Left ventricle myocardium superior (tissue), 1 donor: ENCODE data around the gene ACVR1C. TPM values are rescaled to one million over a fixed set of nuclear protein-coding genes. Genes with fewer than 3 reads are reported as not detected.
A peak's percentile ranks its signal among the peaks of the same experiment; 100 is the strongest.

Experiments used
- ATAC-seq: fragments of 200-7000 bp; cut with Tn5 transposase; one replicate; pipeline ENCODE4 v1.9.1; 2020; ENCODE audit warnings: mild to moderate bottlenecking, moderate library complexity
- DNase-seq: peaks from one replicate; pipeline ENCODE4 v3.0.0-alpha.2; 2020
- intact Hi-C: fragments of 100-400 bp; cut with micrococcal nuclease; formaldehyde crosslinking; loops from one replicate; pipeline ENCODE4 v1.11.0; 2022
- total RNA-seq: library from RNA; stranded (reverse); fragmentation: NEBNext Ultra II Directional; extraction: Animal tissue kit (Norgen Biotek cat#: 25700); gene quantifications from one replicate; pipeline ENCODE4 v1.2.1, GENCODE V29; 2021
- donor health status: DM: no; HTN: yes; CAD: no; lungs with severe emphysema.

ACVR1C gene
- total RNA-seq, 1 donor from 2014 or later, result 0.32 TPM

DNA sequence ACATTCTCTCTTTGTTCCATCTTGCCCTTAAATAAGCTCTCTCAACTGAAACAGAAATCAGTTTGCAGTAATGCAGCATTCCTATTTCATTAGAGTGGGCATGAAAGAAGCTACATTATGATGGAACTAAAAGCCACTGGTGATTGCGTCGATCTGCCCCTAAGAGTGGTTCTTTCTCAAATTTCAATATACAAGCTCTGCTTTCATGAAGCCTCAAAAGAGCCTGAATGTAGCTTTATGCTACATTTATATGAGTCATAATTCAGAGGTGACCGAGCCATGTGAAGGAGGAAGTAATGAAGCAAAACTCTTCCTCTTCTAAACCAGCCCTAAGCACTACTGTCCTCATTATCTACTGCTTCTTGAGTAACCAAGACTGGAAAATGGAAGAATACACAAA, 120.0 kb downstream of the ACVR1C start:
- DNase-seq, result no peak
- ATAC-seq, result no peak
- intact Hi-C loops, result no loop called here

DNA sequence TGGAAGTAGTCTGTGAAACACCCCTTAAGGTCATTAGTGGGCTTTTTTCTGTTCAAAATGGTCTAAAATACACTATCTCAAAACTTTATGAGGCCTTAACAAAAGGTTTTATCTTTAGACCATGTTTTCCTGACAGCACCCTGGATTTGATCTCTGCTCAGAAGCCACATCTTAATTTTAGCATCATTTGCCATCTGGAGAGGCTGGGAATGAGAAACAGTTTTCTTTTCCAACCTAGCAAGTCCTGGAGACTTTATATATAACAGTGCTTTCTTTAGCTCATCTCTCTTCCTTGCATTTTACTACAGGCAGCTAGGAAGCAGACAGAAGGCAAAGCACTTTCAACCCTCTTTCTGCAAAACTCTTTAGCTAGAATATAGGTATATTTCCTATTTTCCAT, 122.1 kb downstream of the ACVR1C start:
- no peak for DNase-seq

DNA sequence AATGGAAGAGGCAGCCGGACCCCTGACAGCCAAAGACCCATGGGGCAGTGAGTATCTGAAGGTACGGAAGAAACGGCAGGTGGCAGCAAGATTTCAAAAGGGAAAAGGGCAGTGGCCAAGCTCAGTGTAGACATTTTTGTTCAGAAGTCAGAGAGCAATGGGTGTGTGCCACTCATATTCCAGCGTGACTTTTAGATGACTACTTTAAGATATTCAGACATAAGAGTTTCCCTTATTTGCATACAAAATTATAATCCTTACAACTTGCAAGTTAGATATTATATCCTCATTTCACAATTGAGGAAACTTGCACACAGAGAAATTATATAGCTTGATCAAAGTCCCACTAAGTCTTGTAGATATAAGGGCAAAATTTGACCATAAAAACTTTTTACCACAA, 124.0 kb downstream of the ACVR1C start:
- intact Hi-C loops, result loop anchor here (5.0 kb wide), 1 partner anchor 503 kb away; no protein-coding TSS in a partner anchor
- DNase-seq (no peak), ATAC-seq (no peak)

More for the DNA sequence above, 122.1 kb downstream of the ACVR1C start:
- intact Hi-C loops, result no loop called here
- ATAC-seq, result no peak

DNA sequence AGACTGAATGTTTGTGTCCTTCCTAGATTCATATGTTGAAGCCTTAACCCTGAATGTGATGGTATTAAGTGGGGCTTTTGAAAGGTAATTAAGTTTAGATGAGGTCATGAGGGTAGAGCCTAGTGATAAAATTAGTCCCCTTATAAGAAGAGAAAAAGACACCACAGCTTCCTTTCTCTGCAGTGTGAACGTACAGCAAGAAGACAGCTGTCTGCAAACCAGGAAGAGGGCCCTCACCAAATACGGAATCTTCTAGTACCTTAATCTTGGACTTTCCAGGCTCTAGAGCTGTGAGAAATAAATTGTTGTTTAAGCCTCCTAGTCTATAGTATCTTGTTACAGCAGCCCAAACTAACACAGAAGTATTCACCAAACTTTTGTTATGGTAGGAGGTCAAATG, 127.6 kb downstream of the ACVR1C start:
- ATAC-seq (no peak), DNase-seq (no peak)
- intact Hi-C loops, result loop anchor here (5.0 kb wide), 1 partner anchor 506 kb away; no protein-coding TSS in a partner anchor

DNA sequence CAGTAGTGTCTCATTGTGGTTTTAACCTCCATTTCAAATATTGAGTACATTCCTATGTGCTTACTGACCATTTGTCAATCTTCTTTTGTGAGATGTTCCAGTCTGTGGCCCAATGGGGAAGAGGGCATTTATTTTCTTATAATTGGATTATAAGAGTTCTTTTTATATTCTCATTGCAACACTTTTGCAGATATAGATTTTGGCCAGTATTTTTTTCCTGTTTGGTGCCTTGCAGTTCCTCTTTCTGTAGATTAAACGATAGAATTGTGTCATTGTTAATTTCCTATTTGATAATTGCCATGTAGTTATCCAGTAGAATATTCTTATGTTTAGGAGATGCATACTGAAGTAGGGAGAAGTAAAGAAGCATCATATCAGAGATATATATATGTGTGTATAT, 128.3 kb downstream of the ACVR1C start:
- ATAC-seq (no peak), DNase-seq (no peak)
- intact Hi-C loops, result loop anchor here (5.0 kb wide), 1 partner anchor 507 kb away; no protein-coding TSS in a partner anchor

DNA sequence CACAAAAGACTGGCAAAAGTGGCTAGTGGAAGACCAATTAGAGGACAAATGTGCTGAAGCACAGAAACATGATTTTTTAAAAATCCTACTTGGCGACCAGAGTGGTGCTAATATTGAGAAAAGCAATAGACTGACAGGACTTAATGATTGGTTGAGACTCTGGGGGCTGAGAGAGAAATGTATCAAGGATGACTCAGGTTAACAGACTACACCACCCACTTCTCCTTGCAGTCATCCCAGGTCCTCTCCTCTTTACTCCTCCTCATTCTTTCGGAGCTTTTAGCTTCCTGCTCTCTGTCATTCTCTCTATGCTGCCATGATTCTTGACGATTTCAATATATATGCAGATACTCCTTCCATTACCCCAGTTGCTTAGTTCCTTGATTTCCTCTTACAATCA, 130.2 kb downstream of the ACVR1C start:
- DNase-seq, result no peak
- no peak for ATAC-seq
- intact Hi-C loops, result no loop called here

DNA sequence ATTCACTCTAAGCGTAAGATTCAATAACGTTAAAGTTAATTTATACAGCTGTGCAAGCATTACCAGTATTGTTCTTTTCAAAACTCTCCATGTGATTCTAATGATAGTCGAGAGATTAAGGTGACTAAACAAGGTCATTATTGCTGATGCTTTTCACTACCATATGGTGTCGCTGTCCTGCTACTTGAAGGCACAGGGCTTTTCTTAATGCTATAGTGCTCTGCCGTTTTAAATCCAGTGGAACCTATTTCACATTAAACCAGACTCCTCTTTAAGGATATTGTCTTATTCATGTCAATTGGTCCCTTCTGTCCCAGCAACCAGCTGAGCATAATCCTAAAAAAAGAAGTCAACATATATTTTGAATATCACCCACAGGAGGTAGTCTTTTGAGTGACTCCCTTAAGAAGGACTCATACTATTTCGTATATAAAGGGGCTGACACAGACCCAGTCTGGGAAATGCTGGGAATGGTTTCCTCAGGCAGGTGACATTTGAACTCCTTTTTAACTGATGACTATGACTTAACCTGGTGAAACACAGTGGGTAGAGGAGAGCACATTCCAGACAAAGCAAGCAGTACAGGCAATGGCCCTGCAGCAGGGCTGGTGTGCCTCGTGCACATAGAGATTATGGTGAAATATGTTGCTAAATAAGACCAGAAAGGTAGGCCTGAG, 130.9 kb downstream of the ACVR1C start:
- DNase-seq, result no peak
- peak; percentile 71 for ATAC-seq
- intact Hi-C loops, result no loop called here

DNA sequence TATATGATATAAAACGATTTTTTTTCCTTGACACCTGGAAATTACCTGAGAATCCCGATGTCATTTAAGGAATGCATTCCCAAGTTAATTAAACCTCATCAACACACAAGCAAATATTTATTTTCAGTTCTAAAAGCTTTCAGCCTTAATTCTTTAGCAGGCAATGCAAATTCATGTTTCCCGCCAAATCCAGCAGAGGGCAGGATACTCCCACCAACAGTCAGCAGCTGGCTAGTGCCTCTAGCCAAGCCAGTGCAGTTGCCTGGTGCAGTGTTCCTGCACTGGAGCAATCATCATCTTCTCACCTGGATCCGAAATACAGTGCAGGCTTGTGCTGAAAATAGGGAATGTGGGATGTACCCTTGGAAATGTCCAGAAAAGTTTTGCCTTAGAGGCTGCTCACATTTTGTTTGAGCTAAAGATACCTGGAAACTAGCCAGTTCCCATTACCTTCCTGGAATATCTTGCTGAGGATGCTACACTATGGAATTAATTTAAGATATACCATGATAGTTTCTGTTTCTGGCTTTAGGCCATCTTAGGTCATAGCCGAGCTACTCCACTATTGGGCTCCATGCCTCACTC, 136.4 kb downstream of the ACVR1C start:
- intact Hi-C loops, result no loop called here
- ATAC-seq (peak; percentile 80), DNase-seq (peak; percentile 55)

DNA sequence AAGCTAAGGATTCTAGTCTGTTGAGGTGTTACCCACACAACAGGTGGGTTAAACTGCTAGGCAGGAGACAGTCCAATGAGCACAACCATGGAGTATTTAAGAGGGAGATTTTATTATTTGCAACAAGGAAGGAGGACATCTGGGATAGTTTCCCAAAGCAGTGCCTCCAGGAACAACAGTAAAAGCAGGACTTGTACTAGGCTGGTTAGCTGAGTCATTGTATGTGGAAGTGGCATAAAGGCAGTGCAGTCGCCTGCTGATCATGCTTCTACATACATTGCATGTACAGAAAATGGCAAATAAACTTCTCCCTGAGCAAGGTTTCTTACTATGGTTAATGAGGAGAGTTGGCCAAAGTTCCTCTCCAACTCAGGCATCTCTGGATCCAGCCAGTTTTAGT, 138.7 kb downstream of the ACVR1C start:
- DNase-seq, result no peak
- intact Hi-C loops, result no loop called here
- no peak for ATAC-seq

DNA sequence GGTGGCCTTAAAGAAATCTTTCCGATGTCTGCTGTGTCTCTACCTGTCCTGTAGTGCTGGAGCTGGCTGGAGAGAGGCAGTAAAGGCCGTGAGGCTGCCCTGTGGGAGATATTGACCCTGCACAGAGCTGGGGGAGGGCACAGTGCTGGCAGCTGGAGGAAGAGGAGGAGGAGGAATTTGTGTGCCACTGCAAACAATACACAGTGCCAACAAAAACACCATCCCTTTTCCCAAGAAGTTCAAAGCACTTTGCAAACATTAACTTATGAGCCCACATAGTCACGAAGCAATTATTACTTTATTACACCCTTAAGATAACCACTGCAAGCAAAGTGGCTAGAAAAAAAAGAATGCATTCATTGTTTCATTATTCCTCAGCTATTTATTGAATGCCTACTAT, 139.8 kb downstream of the ACVR1C start:
- DNase-seq (no peak), ATAC-seq (no peak)
- intact Hi-C loops, result no loop called here

DNA sequence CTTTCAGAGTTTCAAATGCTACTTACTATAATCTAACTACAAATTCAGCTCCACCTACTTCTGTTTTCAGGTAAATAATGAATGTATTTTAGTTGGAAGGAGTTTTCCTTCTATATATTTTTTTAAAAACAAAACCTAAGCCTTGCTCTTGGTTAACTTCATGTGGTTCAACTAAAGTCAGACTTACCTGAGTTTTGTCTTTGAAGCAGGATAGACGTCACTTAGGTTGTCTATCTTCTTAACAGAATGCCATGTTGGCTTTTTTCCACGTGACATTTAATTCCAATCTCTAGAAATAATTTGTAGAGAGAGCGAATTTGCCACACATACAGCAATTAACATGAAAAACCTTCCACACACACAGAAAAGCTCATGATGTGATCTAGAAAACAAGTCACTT, 140.9 kb downstream of the ACVR1C start:
- intact Hi-C loops, result no loop called here
- ATAC-seq (no peak), DNase-seq (no peak)

DNA sequence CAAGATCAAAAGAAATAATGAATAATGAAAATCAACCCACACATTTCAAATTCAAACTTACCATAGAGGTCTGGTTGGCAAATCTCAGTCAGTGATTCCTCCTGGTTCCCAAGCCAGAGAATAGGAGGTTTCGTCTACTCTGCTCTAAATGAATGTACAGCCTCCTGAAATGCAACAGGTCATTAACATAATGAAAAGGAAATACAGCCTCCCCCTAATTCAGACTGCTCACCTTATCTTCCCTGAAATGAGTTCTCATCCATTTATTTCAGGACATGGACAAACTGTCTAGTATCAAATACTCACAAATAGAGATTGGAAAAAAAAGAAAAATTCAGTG, 141.4 kb downstream of the ACVR1C start:
- ATAC-seq, result no peak
- no peak for DNase-seq
- intact Hi-C loops, result no loop called here

DNA sequence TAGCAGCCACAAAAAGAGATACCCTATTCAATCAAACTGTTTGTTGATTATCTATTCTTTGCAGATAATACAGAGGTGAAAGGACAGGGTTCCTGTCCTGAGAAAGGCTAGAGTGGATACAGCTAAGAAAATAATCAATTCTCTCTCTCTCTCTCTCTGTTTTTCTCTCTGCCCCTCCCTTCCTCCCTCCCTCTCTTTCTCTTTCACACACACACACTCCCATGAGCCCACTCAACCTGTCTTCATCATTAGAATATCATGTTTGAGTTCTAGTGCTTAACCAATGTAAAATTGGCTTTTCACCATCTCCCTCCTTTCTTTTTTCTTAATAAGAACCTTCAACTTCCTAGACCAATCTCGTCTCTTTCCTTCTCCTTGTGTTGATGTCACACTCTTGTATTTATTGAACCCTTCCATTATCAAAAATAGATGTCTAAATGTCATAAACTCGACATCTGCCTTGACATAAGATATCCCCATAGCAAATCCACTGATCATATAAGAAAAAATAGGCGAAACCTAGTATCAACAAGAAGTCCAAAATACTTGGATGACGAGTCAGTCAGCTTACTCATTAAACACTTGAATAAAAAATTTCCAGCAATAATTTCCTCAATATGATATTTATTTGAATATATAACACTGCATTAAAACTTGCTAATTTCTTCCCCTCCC, 141.9 kb downstream of the ACVR1C start:
- ATAC-seq (no peak), DNase-seq (no peak)
- intact Hi-C loops, result no loop called here

DNA sequence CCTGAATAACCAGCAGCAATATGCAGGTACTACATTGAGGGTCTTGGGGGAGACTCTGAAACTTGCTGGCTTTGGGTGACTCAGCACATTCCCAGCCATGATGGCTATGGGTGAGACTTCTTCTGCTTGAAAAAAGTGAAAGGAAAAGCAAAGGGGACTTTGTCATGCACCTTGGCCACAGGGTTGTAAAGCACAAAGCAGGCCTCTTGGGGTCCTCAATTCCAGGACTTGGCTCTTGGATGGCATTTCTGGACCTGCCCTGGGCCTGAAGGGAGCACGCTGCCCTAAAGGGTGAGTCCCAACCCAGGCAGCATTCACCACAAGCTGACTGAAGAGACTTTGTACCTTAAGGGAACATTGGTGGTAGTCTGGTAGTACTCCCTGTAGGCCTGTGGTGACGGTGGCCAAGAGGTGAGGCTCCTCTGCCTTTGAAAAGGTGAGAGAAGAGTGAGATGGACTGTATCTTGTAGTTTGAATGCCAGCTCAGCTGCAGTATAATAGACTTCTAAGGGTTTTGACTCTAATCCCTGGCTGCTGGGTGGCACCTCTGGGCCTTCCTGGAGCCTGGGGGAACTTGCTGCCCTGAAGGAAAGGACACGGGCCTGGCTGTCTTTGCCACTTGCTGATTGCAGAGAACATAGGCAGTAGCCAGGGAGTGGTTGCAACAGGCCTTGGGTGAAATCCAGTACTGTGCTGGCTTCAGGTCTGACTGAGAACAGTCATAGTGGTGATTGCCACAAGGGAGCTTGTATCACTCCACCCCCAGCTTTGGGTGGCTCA, 148.3 kb downstream of the ACVR1C start:
- intact Hi-C loops, result no loop called here
- DNase-seq (peak; percentile 79), ATAC-seq (peak; percentile 99)

DNA sequence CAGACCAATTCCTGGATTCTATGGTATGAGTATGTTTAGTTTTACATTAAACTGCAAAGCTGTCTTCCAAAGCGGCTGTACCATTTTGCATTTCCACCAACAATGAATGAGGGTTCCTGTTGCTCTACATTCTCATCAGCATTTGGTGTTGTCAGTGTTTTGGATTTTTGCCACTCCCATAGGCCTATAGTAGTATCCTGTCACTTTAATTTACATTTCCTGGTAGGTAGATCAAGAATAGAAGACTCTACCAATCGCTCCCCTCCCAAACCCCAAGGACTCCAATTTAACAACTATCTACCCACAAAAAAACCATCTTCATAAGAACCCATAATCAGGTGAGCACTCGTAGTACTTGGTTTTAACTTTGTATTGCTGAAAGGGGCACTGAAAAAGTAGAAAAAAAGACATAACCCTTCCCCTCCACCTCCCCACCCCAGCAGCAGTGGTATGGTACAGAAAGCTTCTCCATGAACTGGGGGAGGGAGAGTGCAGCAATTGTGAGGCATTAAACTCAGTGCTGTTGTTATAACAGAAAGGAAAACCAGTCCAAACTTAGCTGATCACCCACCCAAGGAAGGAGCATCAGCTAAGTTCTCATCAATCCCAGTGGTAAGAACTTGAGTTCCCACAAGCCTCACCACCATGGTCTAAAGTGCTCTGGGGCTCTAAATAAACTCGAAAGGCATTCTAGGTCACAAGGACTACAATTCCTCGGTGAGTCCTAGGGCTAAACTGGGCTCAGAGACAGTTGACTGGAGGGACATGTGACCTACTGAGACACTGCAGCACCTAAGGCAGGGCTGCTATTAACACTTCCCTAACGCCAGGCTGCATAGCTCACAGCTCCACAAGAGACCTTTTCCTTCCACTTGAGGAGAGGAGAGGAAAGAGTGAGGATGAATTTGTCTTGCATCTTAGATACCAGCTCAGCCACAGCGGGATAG, 149.3 kb downstream of the ACVR1C start:
- intact Hi-C loops, result no loop called here
- ATAC-seq, result peak; percentile 64
- no peak for DNase-seq

DNA sequence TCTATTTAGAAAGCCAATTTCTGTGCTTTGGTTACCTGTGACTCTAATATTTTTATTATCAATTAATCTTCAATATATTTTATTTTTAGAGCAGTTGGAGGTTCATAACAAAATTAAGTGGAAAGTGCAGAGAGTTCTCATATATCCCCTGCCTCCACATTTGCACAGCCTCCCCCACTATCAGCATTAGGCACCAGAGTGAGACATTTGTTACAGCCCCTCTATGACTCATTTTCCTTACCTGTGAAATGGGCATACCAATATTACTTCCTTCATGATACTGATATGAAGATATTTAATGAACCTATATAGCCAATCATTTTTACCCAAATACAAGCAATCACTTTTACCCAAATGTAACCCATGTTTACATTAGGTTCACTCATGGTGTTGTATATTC, 150.7 kb downstream of the ACVR1C start:
- intact Hi-C loops, result no loop called here
- ATAC-seq (no peak), DNase-seq (no peak)

DNA sequence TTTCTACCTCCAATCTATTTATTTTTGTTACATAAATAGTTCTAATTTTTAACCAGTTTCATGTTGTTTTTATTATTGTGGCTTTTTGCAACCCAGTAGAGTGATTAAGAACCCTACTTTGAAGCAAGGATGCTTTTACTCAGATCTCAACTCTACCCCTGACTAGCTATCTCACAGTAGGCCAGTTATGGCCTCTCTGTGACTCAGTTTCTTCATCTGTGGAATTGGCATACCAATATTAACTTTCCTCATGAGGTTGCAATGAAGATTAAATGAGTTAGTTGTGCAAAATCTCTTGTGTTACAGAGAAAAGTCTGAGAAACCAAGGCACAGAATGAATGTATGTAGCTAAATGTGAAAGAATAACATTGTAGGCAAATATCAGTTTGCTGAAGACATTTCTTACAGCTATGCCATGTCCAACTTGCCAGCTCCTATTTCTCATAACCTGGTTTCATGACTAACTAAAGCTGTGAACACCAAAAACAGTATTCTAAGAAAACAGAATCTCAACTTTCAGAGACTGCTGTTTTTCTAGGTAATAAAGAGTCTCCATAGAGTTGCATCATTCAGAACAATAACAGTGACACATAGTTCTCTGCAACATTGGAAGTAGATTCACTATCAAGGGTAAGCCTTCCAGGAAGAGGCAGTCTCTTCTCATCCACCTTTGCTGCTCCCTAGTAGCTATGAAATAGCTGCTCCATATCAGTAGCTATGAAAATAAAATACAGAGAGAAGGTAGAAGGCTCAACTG, 151.5 kb downstream of the ACVR1C start:
- intact Hi-C loops, result no loop called here
- DNase-seq (no peak), ATAC-seq (no peak)
